Keratinocyte (primary cell): ENCODE results near the gene TIAM2. TPM values are rescaled to one million over a fixed set of nuclear protein-coding genes. Genes with fewer than 3 reads are reported as not detected.

Experiments used
- DNase-seq: peaks from one replicate; pipeline ENCODE4 v3.0.0-alpha.2; 2011; ENCODE audit warnings: low read depth, missing footprints, low spot score
- FAIRE-seq: peaks from 2 replicates; lab custom pipeline; 2011; peaks lifted over from hg19 to GRCh38; lab: Jason Lieb, UNC
- H2AFZ ChIP-seq: 2 replicates; pipeline ENCODE4 v1.6.0; 2012; ENCODE audit warnings: low read length, control low read depth, inconsistent platforms; ENCODE audit not compliant: control insufficient read depth
- H3K27ac ChIP-seq: 2 replicates; pipeline ENCODE4 v1.5.1; 2011; ENCODE audit warnings: low read length; ENCODE audit not compliant: control insufficient read depth, insufficient read depth
- H3K27me3 ChIP-seq: 3 replicates; pipeline ENCODE4 v1.6.0; 2011; ENCODE audit warnings: low read length; ENCODE audit not compliant: control insufficient read depth, insufficient read depth; ENCODE audit errors: extremely low read depth
- H3K36me3 ChIP-seq, 2 experiments: 2 replicates in 1 of 2; 3 replicates in 1 of 2; pipeline ENCODE4 v1.5.1; 2011; ENCODE audit warnings: low read length in 2 of 2, mild to moderate bottlenecking in 1 of 2; ENCODE audit not compliant: control insufficient read depth in 2 of 2, insufficient read depth in 2 of 2; ENCODE audit errors: extremely low read depth in 1 of 2
- H3K4me1 ChIP-seq: 3 replicates; pipeline ENCODE4 v1.5.1; 2011; ENCODE audit warnings: low read length; ENCODE audit not compliant: control insufficient read depth, insufficient read depth; ENCODE audit errors: extremely low read depth
- H3K4me2 ChIP-seq: 3 replicates; pipeline ENCODE4 v1.6.0; 2011; ENCODE audit warnings: low read depth, low read length; ENCODE audit not compliant: control insufficient read depth, insufficient read depth; ENCODE audit errors: extremely low read depth
- H3K4me3 ChIP-seq, 3 experiments: fragments of 200-600 bp in 1 of 3; sonication (generic) in 1 of 3; 2 replicates in 2 of 3; 3 replicates in 1 of 3; pipeline ENCODE4 v1.5.1; 2011 to 2016; ENCODE audit warnings: low read length in 3 of 3, mild to moderate bottlenecking in 3 of 3, control low read depth in 2 of 3, inconsistent platforms in 1 of 3, low read depth in 1 of 3, mixed read lengths in 1 of 3, mixed run types in 1 of 3, moderate library complexity in 1 of 3; ENCODE audit not compliant: control insufficient read depth in 2 of 3, insufficient read depth in 2 of 3; ENCODE audit errors: extremely low read depth in 1 of 3
- H3K79me2 ChIP-seq: 2 replicates; pipeline ENCODE4 v1.6.0; 2012; ENCODE audit warnings: low read length; ENCODE audit not compliant: control insufficient read depth, insufficient read depth
- H3K9ac ChIP-seq: 3 replicates; pipeline ENCODE4 v1.6.0; 2011; ENCODE audit warnings: low read length; ENCODE audit not compliant: control insufficient read depth, insufficient read depth; ENCODE audit errors: extremely low read depth
- H3K9me1 ChIP-seq: 3 replicates; pipeline ENCODE4 v1.6.0; 2011; ENCODE audit warnings: low read length; ENCODE audit not compliant: control insufficient read depth, insufficient read depth; ENCODE audit errors: extremely low read depth
- H3K9me3 ChIP-seq: 2 replicates; pipeline ENCODE4 v1.5.1; 2012; ENCODE audit warnings: low read depth, low read length; ENCODE audit not compliant: control insufficient read depth
- H4K20me1 ChIP-seq: 3 replicates; pipeline ENCODE4 v1.6.0; 2011; ENCODE audit warnings: low read length; ENCODE audit not compliant: control insufficient read depth, insufficient read depth; ENCODE audit errors: extremely low read depth
- EZH2 ChIP-seq: IDR thresholded peaks from one replicate; pipeline ENCODE4 v1.6.1; 2012; ENCODE audit warnings: inconsistent platforms, mild to moderate bottlenecking, low read length, moderate library complexity
- dilution Hi-C: fragments of 300-500 bp; cut with MboI; formaldehyde crosslinking; loops from one replicate; pipeline ENCODE4 v1.7.0; 2020; ENCODE audit warnings: low sequenced_read_pairs; ENCODE audit not compliant: extremely low pct_ligation_motif_present
- polyA plus RNA-seq, 5 experiments: library from polyadenylated mRNA; depleted of rRNA in 3 of 5; stranded (reverse) in 3 of 5; stranded (forward) in 1 of 5; unstranded in 1 of 5; fragments of >200 nt; gene quantifications; 1 replicate in 1 of 5; 2 replicates in 3 of 5; 3 replicates in 1 of 5; pipeline versions ENCODE4 v1.2.1 to v1.2.3, GENCODE V29; 2011 to 2012; ENCODE audit warnings: missing spikeins in 2 of 5, low read depth in 1 of 5, low replicate concordance in 1 of 5
- TF ChIP-seq, protein P1 (sequence below), 3 experiments: IDR thresholded peaks in 1 of 3; conservative IDR thresholded peaks in 1 of 3; optimal IDR thresholded peaks in 1 of 3; 2 replicates in 2 of 3; 3 replicates in 1 of 3; pipeline versions ENCODE3 to v1.5.1; 2011; ENCODE audit warnings: low read length in 3 of 3, mild to moderate bottlenecking in 3 of 3, moderate library complexity in 2 of 3, control low read depth in 1 of 3, inconsistent platforms in 1 of 3; ENCODE audit not compliant: insufficient read depth in 2 of 3; ENCODE audit errors: extremely low read depth in 1 of 3

The TIAM2 gene
- polyA plus RNA-seq, 1 donor (not counting 4 experiments of a cell fraction or from before 2014, with no cell fraction given): 4.0 TPM

- no peak overlapping the region for H3K4me3 ChIP-seq
- DNase-seq (no peak), FAIRE-seq (no peak)
- H3K9me1 ChIP-seq: no peaks in the 10 kb centered on the region
- H3K36me3 ChIP-seq: peaks cover 20 to 35% of the 10 kb centered on the region in 2 experiments
- H3K9ac ChIP-seq: no peak overlapping the region
- TF ChIP-seq, protein P1, sequence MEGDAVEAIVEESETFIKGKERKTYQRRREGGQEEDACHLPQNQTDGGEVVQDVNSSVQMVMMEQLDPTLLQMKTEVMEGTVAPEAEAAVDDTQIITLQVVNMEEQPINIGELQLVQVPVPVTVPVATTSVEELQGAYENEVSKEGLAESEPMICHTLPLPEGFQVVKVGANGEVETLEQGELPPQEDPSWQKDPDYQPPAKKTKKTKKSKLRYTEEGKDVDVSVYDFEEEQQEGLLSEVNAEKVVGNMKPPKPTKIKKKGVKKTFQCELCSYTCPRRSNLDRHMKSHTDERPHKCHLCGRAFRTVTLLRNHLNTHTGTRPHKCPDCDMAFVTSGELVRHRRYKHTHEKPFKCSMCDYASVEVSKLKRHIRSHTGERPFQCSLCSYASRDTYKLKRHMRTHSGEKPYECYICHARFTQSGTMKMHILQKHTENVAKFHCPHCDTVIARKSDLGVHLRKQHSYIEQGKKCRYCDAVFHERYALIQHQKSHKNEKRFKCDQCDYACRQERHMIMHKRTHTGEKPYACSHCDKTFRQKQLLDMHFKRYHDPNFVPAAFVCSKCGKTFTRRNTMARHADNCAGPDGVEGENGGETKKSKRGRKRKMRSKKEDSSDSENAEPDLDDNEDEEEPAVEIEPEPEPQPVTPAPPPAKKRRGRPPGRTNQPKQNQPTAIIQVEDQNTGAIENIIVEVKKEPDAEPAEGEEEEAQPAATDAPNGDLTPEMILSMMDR (optimal IDR thresholded peaks at IDR 0.05 in 1 of 3, IDR thresholded peaks at IDR 0.05 in 1 of 3, conservative IDR thresholded peaks at IDR 0.05 in 1 of 3; ENCODE audit: extremely low read depth in 1 of 3, insufficient read depth in 2 of 3, low read length in 3 of 3): no peak
- TF ChIP-seq EZH2: no peak
- no peaks in the 10 kb centered on the region for H3K9me3 ChIP-seq
- H4K20me1 ChIP-seq: no peaks in the 10 kb centered on the region
- H3K27me3 ChIP-seq: no peaks in the 10 kb centered on the region
- H3K27ac ChIP-seq: no peak overlapping the region
- H3K79me2 ChIP-seq: no peaks in the 10 kb centered on the region
- H3K4me1 ChIP-seq: no peaks in the 10 kb centered on the region
- no peak overlapping the region for H2AFZ ChIP-seq
- dilution Hi-C loops: no loop called here
- H3K4me2 ChIP-seq: no peak overlapping the region
These were observed 259.0 kb downstream of the TIAM2 start for GRCh38 chr6:155254139-155254538.

DNA sequence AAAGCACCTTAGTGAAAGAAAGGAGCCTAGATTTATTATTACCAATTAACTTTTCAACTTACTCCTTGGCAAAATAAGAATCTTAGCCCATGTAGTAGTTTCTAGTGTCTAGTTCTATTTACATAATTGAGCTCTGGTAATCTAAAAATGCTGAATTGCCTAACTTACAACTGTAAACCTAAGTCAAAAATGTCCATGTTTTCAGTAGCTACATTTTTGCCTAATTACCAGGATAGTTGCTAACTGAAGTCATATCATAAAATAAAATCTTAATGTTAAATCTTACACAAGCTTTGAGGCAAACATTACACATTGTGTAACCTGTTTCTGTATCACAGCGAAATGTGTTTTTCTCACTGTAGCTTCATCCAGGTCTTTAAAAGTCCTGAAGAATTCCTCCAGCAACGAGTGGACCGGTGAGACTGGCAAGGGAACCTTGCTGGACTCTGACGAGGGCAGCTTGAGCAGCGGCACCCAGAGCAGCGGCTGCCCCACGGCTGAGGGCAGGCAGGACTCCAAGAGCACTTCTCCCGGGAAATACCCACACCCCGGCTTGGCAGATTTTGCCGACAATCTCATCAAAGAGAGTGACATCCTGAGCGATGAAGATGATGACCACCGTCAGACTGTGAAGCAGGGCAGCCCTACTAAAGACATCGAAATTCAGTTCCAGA, 261.1 kb downstream of the TIAM2 start:
- Histone ChIP-seq H3K79me2 (peaks cover 3% of the 10 kb centered on the region), H2AFZ (no peak overlapping the region), H3K4me2 (no peak overlapping the region), H3K4me1 (no peaks in the 10 kb centered on the region), H3K4me3 (no peak overlapping the region), H3K9ac (no peak overlapping the region), H3K27ac (no peak overlapping the region), H3K27me3 (no peaks in the 10 kb centered on the region), H3K9me3 (no peaks in the 10 kb centered on the region), H4K20me1 (no peaks in the 10 kb centered on the region), H3K36me3 (peaks cover 28 to 35% of the 10 kb centered on the region in 2 experiments), H3K9me1 (no peaks in the 10 kb centered on the region)
- dilution Hi-C loops: loop anchor here (5.0 kb wide), 1 partner anchor 79 kb away; no protein-coding TSS in a partner anchor
- FAIRE-seq (no peak), DNase-seq (no peak)
- TF ChIP-seq EZH2: no peak
- TF ChIP-seq, protein P1 (optimal IDR thresholded peaks at IDR 0.05 in 1 of 3, IDR thresholded peaks at IDR 0.05 in 1 of 3, conservative IDR thresholded peaks at IDR 0.05 in 1 of 3; ENCODE audit: extremely low read depth in 1 of 3, insufficient read depth in 2 of 3, low read length in 3 of 3): no peak
